NCI-H2227 treated with DMSO at 0.1 percent for 48 hours (cell line): Measurements from ENCODE around the gene CDH12.
A peak's percentile ranks its signal among the peaks of the same experiment; 100 is the strongest.
"Not testable (repeated sequence)": the region's sequence is repeated elsewhere in the genome, so short reads cannot be mapped to it uniquely, and the experiment has no call there.

Experiments used
- DNase-seq: peaks from one replicate; lab custom pipeline; 2025; lab: John Stamatoyannopoulos, UW

Gene CDH12

GRCh38 chr5:22649074-22649473 is 204.1 kb downstream of the CDH12 start:
- no peak for DNase-seq

- no peak for DNase-seq
Measured at GRCh38 chr5:22644859-22645258, 208.3 kb downstream of the CDH12 start.

- DNase-seq, result no peak
Measured at GRCh38 chr5:22643356-22643755, 209.8 kb downstream of the CDH12 start.

DNA sequence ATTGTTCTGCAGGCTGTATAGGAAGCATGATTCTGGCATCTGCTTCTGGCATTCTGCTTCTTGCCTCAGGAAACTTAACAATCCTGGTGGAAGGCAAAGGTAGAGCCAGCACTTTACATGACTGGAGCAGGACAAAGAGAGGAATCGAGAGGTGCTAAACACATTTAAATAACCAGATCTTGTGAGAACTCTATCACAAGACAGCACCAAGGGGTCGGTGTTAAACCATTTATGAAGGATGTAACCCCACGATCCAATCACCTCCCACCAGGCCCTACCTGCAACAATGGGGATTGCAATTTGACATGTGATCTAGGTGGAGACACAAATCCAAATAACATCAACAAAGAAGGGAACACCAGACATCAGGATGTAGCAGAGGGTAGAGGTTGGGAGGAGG is 221.5 kb downstream of the CDH12 start:
- no peak for DNase-seq

DNA sequence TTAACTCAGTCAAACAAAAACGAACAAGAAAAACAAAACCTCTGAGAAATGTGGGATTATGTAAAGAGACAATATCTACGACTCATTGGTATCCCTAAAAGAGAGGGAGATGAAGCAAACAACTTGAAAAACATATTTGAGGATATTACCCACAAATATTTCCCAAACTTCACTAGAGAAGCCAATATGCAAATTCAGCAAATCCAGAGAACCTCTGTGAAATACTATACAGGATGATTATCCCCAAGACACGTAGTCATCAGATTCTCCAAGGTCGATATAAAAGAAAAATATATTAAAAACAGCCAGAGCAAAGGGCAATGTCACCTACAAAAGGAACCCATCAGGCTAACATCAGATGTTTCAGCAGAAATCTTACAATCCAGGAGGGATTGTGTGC is 226.1 kb downstream of the CDH12 start:
- no peak for DNase-seq

GRCh38 chr5:22625451-22625850 is 227.7 kb downstream of the CDH12 start:
- DNase-seq, result no peak

GRCh38 chr5:22621084-22621483 is 232.1 kb downstream of the CDH12 start:
- DNase-seq, result no peak

GRCh38 chr5:22615964-22616363 is 237.2 kb downstream of the CDH12 start:
- no peak for DNase-seq

GRCh38 chr5:22614486-22615094 is 238.6 kb downstream of the CDH12 start:
- no peak for DNase-seq

- DNase-seq, result no peak
Measured at GRCh38 chr5:22612928-22613327, 240.2 kb downstream of the CDH12 start.

DNA sequence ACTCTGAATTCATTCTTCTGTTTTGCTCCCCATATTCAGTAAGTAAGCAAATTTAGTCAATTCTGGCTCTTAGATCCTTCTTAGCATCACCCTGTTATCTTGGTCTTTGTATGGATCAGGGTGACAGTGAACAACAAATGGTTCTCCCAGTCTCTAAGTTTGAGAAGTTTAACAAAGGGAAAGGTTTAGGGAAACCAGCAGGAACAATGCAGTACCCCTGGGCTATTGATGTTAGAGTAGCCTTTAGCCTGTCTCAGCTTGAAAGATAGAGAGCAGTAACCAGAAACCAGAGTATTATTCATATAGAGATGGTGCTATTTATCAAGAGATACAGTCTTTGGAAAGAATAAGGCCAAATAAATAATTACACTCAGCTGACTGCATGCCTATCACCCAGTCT is 241.8 kb downstream of the CDH12 start:
- DNase-seq, result no peak

DNA sequence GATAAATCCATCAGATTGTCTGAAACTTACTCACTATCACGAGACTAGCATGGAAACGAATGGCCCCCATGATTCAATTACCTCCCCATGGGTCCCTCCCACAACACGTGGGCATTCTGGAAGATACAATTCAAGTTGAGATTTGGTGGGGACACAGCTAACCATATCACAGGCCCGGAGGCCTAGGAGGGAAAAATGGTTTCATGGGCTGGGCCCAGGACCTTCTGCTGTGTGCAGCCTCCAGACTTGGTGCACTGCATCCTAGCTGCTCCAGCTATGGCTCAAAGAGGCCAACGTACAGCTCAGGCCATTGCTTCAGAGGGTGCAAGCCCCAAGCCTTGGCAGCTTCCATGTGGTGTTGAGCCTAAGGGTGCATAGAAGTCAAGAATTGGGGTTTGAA is 245.6 kb downstream of the CDH12 start:
- not testable (repeated sequence) for DNase-seq

DNA sequence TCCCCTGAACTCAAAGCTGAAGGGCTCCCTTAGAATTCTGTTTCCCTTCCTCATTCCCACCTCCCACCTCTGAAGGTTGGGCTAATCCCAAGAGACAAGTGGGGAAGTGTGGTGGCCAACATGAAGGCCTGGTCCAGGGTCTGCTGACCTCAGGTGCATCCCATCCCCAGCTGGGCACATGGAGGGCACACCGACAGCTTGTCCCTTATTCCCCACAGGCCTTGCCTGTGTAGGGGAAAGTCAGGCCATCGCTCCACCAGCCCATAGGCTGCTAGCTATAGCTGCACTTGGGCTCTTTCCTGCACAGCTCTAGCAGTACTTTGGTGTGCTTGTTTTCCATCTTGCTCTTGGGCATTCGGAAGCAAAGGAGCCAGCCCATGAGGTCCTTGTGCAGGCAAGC is 247.7 kb downstream of the CDH12 start:
- DNase-seq, result no peak

DNA sequence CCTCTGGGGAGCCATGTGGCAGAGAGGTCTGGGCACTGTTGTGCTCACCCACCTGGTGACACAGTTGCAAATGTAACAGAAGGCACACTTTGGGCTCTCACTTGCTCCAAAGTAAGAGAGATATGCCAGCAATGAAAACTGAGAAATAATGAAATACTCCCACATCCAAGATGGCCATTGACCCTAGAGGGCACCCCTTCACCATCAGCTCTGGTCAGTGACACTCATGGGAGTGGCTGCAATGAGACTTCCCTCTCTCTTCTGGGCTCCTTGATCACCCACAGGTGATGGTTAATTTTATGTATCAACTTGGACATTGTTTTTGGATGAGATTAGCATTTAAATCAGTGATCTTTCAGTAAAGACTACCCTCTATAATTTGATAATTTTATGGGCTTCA is 248.4 kb downstream of the CDH12 start:
- no peak for DNase-seq

- DNase-seq, result no peak
Measured at GRCh38 chr5:22598796-22599195, 254.3 kb downstream of the CDH12 start.

- DNase-seq, result no peak
Measured at GRCh38 chr5:22596404-22596970, 256.7 kb downstream of the CDH12 start.

DNA sequence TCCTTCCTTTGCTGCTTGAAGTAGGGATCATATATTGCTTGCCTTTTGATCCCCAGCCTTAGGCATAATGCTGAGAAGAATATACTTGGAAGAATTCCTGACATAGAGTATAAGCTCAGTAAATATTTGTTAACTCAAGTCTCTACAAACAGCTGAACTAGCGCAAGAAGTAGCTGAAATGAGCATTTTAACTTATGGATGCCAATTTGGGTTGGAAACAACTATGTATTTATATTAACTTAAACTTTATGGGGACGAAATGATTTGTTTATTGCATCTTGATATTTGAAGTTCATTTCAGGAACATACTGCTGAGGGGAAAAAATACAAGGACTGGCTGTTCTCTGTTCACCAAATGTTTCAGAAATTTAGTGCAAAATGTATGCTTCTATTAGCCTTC is 258.7 kb downstream of the CDH12 start:
- DNase-seq, result no peak

- no peak for DNase-seq
Measured at GRCh38 chr5:22593592-22593991, 259.6 kb downstream of the CDH12 start.

- DNase-seq, result no peak
Measured at GRCh38 chr5:22591461-22591860, 261.7 kb downstream of the CDH12 start.

DNA sequence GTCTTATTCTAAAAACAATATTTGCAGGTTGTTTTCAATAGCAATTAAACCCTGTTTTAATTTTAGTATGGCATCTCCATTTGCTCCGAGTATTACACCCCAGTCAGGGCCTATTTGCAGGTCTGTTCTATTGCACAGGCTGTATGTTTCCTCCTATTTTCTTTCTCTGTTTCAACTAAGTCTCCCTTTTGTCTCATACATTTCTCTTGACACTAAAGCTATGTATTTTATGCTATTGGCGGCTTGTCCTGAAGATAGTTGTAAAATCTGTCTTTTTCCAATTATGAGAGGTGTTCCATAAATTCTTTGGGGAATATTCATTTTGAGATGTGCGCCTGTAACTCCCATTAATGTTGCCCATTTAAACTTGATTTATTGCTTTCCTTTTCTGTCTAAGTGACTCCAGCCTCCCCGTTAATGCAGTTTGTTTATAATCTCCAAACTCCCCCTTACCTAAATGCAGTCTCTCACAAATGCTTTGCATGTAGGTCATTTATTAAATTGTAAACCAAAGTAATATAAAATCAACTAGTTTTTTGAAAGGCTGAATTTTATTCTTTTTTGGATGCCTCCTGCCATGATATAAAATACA is 262.4 kb downstream of the CDH12 start:
- no peak for DNase-seq

DNA sequence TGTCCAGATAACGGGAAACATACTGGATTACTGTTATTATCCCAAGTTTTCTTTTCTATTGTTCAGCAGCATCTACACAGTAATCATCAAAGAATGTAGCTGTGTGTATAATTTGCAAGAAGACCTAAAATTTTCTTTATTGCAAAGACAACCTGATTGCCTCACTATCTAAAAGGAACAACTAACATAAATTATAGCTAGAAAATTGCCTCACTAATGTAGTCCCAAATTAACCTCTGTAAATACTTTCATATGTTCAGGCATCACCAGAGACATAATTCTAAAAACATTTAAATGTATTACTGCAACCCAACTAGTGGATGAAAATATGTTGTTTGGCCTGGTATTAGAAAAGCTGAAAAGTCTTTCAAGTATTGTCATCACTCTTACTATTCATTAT is 275.4 kb downstream of the CDH12 start:
- DNase-seq, result peak; percentile 72

GRCh38 chr5:22577006-22577405 is 276.1 kb downstream of the CDH12 start:
- no peak for DNase-seq

DNA sequence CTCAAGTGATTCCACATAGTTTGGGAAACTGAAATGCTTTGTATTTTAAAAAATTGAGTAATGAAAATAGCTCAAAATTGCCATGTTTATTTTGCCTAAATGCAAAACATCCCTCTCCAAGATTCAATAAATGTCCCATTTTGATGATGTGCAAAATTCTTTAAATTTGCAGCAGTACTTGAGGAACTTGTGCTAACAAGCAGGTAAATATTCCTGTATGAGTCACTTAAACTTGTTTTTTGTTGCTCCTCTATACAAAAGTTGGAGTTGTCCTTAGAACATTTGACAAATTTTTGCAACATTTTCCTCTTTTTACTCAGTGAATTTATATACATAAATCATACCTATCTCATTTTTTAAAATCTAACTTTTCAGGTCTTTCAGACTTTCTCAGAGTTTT is 280.2 kb downstream of the CDH12 start:
- no peak for DNase-seq

DNA sequence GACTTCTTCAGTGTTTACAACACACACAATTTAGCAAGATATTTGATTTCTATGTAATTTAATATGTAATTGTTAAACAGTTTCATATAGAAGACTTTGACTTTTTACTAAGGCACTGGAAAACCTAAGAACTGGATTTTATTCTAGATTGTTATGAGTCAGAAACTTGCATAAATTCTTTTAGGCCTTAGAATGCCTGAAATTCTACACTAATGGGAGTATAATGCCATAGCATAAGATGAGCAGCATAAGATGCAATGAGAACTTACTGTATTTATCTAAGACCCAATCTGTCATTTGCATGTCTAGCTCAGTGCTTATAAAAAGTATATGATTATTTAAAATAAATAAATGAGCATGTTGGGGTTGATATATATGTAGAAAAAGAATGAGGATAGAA is 285.2 kb downstream of the CDH12 start:
- no peak for DNase-seq
